SK-N-MC (cell line): ENCODE data around the gene ZNF888.
"Not testable (repeated sequence)": the region's sequence is repeated elsewhere in the genome, so short reads cannot be mapped to it uniquely, and the experiment has no call there.

ENCODE experiments used
- EZH2 ChIP-seq: fragments of 200-600 bp; sonication (generic); IDR thresholded peaks from one replicate; pipeline ENCODE4 v1.6.1; 2017; ENCODE audit warnings: antibody characterized with exemption
- POLR2AphosphoS5 ChIP-seq: IDR thresholded peaks from 2 replicates; pipeline ENCODE4 v1.6.1; 2012; ENCODE audit warnings: mild to moderate bottlenecking, low read depth, low read length, borderline replicate concordance

DNA sequence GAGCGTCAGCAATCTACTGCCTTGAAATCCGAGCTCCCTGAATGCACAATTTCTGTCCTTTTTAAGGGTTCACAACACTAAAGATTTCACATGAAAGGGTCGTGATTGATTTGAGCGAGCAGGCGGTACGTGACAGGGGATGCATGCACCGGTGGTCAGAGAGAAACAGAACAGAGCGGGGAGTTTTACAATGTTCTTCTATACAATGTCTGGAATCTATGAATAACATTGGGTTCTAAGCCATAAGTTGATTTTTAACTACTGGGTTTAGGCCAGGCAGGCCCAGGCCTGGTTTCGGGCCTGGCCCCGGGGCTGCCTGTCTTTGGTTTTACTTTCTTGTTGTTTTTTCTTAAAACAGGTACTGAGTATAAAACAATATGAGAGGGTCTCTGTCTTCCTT, 24.6 kb downstream of the ZNF888 start:
- not testable (repeated sequence) for TF ChIP-seq EZH2, POLR2AphosphoS5
